Heart left ventricle (tissue), 16 donors: ENCODE data around the gene KLF7. TPM values are rescaled to one million over a fixed set of nuclear protein-coding genes. Genes with fewer than 3 reads are reported as not detected.

ENCODE experiments used
- ATAC-seq, 4 donors: fragments of 200-7000 bp; cut with Tn5 transposase; one replicate each; pipeline ENCODE4 v1.9.1; 2020 to 2022; ENCODE audit warnings: moderate library complexity in 4 of 4, mild to moderate bottlenecking in 3 of 4, moderate number of reproducible peaks in 1 of 4
- DNase-seq, 5 donors: peaks; one replicate each; pipeline ENCODE4 v3.0.0-alpha.2; 2020
- H3K27ac ChIP-seq, 12 donors: fragments of 200-600 bp; sonication (generic) in 4 of 12; one replicate each; pipeline versions ENCODE4 v1.5.0 to v1.8.0; 2016 to 2022; ENCODE audit warnings: mild to moderate bottlenecking in 2 of 12
- H3K27me3 ChIP-seq, 9 donors: fragments of 200-600 bp; sonication (generic) in 2 of 9; one replicate each; pipeline versions ENCODE4 v1.5.1 to v1.8.0; 2016 to 2022; ENCODE audit warnings: mild to moderate bottlenecking in 3 of 9
- H3K36me3 ChIP-seq, 9 donors: fragments of 200-600 bp; sonication (generic) in 2 of 9; one replicate each; pipeline versions ENCODE4 v1.5.0 to v1.8.0; 2018 to 2022; ENCODE audit warnings: mild to moderate bottlenecking in 2 of 9
- H3K4me1 ChIP-seq, 12 donors: fragments of 200-600 bp; sonication (generic) in 4 of 12; one replicate each; pipeline versions ENCODE4 v1.5.0 to v1.8.0; 2016 to 2022; ENCODE audit warnings: mild to moderate bottlenecking in 3 of 12
- H3K4me3 ChIP-seq, 12 donors: fragments of 200-600 bp; sonication (generic) in 4 of 12; one replicate each; pipeline versions ENCODE4 v1.5.0 to v1.8.0; 2017 to 2022; ENCODE audit warnings: mild to moderate bottlenecking in 9 of 12, moderate library complexity in 4 of 12
- H3K9me3 ChIP-seq, 12 donors: fragments of 200-600 bp; sonication (generic) in 4 of 12; one replicate each; pipeline versions ENCODE4 v1.5.0 to v1.8.0; 2016 to 2022; ENCODE audit warnings: mild to moderate bottlenecking in 1 of 12
- CTCF ChIP-seq, 12 donors: fragments of 200-600 bp; sonication (generic) in 4 of 12; IDR thresholded peaks; one replicate each; pipeline versions ENCODE4 v1.5.0 to v1.8.0; 2018 to 2022; ENCODE audit warnings: antibody characterized with exemption in 12 of 12, mild to moderate bottlenecking in 5 of 12
- POLR2A ChIP-seq, 2 donors: fragments of 450-650 bp; IDR thresholded peaks; one replicate each; pipeline ENCODE4 v1.6.1; 2017; ENCODE audit warnings: antibody characterized with exemption in 2 of 2, mild to moderate bottlenecking in 2 of 2, moderate library complexity in 2 of 2
- WGBS, 4 donors: extraction: QIAGEN DNeasy Blood & Tissue Kit in 2 of 4; methylation state at CpG; one replicate each; pipeline versions ENCODE4 v1.1.5 to v1.1.7; 2013 to 2018; 5-methylcytosine and 5-hydroxymethylcytosine counted together
- intact Hi-C, 10 donors: fragments of 100-400 bp; cut with DNase I; formaldehyde crosslinking; loops; one replicate each; pipeline versions ENCODE4 v1.11.1 to v1.14.2; 2022
- polyA plus RNA-seq, 2 donors: library from polyadenylated mRNA; stranded (reverse); fragments of 200-250 nt; gene quantifications; one replicate each; pipeline ENCODE4 v1.2.3, GENCODE V29; 2013
- total RNA-seq, 9 donors: library from RNA; depleted of rRNA in 2 of 9; stranded (reverse); fragments of >200 nt in 2 of 9; fragmentation: NEBNext Ultra II Directional in 3 of 9; extraction: Animal tissue kit (Norgen Biotek cat#: 25700) in 3 of 9; gene quantifications; one replicate each; pipeline versions ENCODE4 v1.1.0 to v1.2.4, GENCODE V29; 2016 to 2023
- donor health status: ischemic (EF 13 %, LVEDD 7.1; RV severe dilation, severe dysfunction).
- donor health status: healthy with polysubstance abuse.
- donor health status: DM: no; HTN: yes; CAD: no.
- donor health status: DM: no; HTN: no; CAD: no.
- donor health status: ischemic (EF 25% LVEDD 6.9; RV normal size, moderate dysfunction).
- donor health status: ischemic (EF 25% LVEDD 5.7; RV mildly dilated, moderate dysfunction).
- donor health status: healthy.
- donor health status: DM: yes; HTN: yes; CAD: no.
- donor health status: ischemic (EF 35%, LVEDD 5.7; RV mildly dilated, moderate dysfunction).
- donor health status: nonischemic (EF 11% LVEDD 7.7; RV severe dilation, severe dysfunction).
- donor health status: DM: yes; HTN: yes; CAD: no.
- donor health status: PGD.
- donor health status: ischemic (EF 29% LVEDD 5.4; RV normal size, mild dysfunction).
- donor health status: nonischemic (EF 23%, LVEDD 6.1; RV moderate dilation, normal function).

The KLF7 gene
- total and polyA plus RNA-seq, 11 donors, result 5.0 to 49.8 (median 26.2) TPM

- ATAC-seq (peak; percentile 71 to 92 (median 80)), DNase-seq (peak; percentile 41 to 65 (median 53))
- WGBS, 4 donors, result 41 to 54% (median 49%) methylated on average over 7 of the region's 7 CpGs
- Histone ChIP-seq H3K27me3 (no peaks in the 10 kb centered on the region), H3K36me3 (peaks cover 0 to 17% (median 0%) of the 10 kb centered on the region in 9 donors), H3K9me3 (no peaks in the 10 kb centered on the region), H3K4me1 (peaks cover 35 to 100% (median 93%) of the 10 kb centered on the region in 12 donors), H3K27ac (peak overlapping the region in 10 of 12 donors; percentile 1 to 86 (median 44)), H3K4me3 (no peak overlapping the region)
- intact Hi-C loops, result loop anchor here in 1 of 10 donors (10.0 kb wide), 1 partner anchor 75 kb away; no protein-coding TSS in a partner anchor
- TF ChIP-seq POLR2A (IDR thresholded peaks at IDR 0.05), result no peak
- no peak for TF ChIP-seq CTCF (IDR thresholded peaks at IDR 0.05)
Observed at GRCh38 chr2:207149249-207150213, 16.2 kb downstream of the KLF7 start.

DNA sequence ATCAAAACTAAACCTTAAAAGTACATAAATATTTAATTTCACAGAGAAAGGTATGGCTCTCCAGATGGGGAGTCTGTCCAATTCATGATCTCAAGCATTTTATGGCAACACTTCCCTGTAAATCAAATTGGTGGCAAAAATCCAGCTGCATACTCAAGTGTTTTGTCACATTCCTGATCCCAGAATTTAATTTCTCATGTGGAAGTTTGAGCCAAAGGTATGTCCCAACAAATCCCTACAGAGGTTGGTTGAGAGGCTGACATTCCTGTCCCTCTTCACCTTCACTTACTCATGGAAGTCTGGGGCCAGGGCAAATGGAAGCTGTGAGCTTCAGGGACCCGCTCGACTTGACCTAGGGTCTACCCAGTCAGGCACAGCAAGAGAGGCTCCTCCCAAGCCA, 17.7 kb downstream of the KLF7 start:
- Histone ChIP-seq H3K36me3 (peaks cover 0 to 17% (median 0%) of the 10 kb centered on the region in 9 donors), H3K27me3 (no peaks in the 10 kb centered on the region), H3K27ac (peak overlapping the region in 5 of 12 donors; percentile 3 to 86 (median 4)), H3K4me3 (no peak overlapping the region), H3K9me3 (no peaks in the 10 kb centered on the region), H3K4me1 (peaks cover 27 to 100% (median 92%) of the 10 kb centered on the region in 12 donors)
- no peak for TF ChIP-seq POLR2A (IDR thresholded peaks at IDR 0.05)
- no peak for TF ChIP-seq CTCF (IDR thresholded peaks at IDR 0.05)
- intact Hi-C loops, result loop anchor here in 1 of 10 donors (10.0 kb wide), 1 partner anchor 73 kb away; no protein-coding TSS in a partner anchor
- ATAC-seq, result no peak
- DNase-seq, result no peak
- WGBS, 4 donors, result 83 to 93% (median 92%) methylated on average over 2 of the region's 2 CpGs

DNA sequence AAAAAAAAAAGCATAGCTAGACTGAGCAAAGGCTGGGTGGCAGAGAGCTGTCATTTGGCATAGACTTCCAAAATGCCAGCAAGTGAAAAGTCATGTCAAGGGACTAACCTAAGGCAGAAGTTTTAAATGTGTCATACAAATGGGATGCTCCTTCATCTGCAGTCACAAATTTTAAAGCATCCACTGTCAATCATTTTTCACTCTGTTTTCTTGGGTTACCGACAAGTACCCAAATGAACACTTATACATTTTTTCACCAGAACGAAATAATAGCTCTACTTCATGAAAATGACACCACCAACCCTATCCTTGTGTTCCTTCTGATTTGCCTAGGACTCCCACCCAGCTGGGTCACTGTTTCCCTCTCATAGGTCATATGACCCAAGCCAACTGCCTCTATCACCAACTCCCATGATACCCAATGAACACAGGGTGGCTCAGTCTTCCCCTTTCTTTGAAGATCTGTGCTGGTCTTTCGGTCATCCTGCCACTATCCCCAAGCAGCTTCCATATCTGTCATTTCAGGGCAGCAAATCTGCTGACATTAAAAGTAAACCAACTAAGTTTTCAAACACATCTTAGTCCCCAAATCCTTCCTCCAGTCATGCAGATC, 21.5 kb downstream of the KLF7 start:
- DNase-seq (no peak), ATAC-seq (no peak)
- peaks cover 30 to 100% (median 91%) of the 10 kb centered on the region in 12 donors for H3K4me1 ChIP-seq
- H3K36me3 ChIP-seq, result peaks cover 0 to 17% (median 0%) of the 10 kb centered on the region in 9 donors
- H3K27me3 ChIP-seq, result no peaks in the 10 kb centered on the region
- WGBS, 4 donors, result 80 to 87% (median 85%) methylated on average over 3 of the region's 3 CpGs
- H3K9me3 ChIP-seq, result no peaks in the 10 kb centered on the region
- no peak for TF ChIP-seq CTCF (IDR thresholded peaks at IDR 0.05)
- TF ChIP-seq POLR2A (IDR thresholded peaks at IDR 0.05), result no peak
- H3K4me3 ChIP-seq, result peak overlapping the region in 8 of 12 donors; percentile 10 to 41 (median 28)
- peak overlapping the region; percentile 77 to 96 (median 87) for H3K27ac ChIP-seq
- intact Hi-C loops, result loop anchor here in 3 of 10 donors (2.0 to 10.0 kb wide), 3 partner anchors 19 to 69 kb away; no protein-coding TSS in a partner anchor
